Left renal cortex interstitium (tissue), 4 donors: ENCODE data around the gene PPME1. TPM values are rescaled to one million over a fixed set of nuclear protein-coding genes. Genes with fewer than 3 reads are reported as not detected.

Experiments used
- DNase-seq, 4 donors: peaks; one replicate each; pipeline ENCODE4 v3.0.0-alpha.2; 2013; ENCODE audit warnings: low read depth in 4 of 4, low spot score in 2 of 4, missing footprints in 1 of 4
- polyA plus RNA-seq, 4 donors: library from polyadenylated mRNA; unstranded; fragments of 120-200 nt; gene quantifications; one replicate each; pipeline ENCODE4 v1.2.1, GENCODE V29; 2013; ENCODE audit not compliant: insufficient read length in 4 of 4

Gene PPME1
- polyA plus RNA-seq, 4 donors = 36.4 to 43.6 (median 41.2) TPM

- no peak for DNase-seq
Observed at GRCh38 chr11:74212533-74212932, 41.4 kb downstream of the PPME1 start.

GRCh38 chr11:74220376-74220775, 49.3 kb downstream of the PPME1 start:
- peak in 1 of 4 donors; percentile 1 for DNase-seq

GRCh38 chr11:74221816-74222215, 50.7 kb downstream of the PPME1 start:
- no peak for DNase-seq

GRCh38 chr11:74225565-74225964, 54.5 kb downstream of the PPME1 start:
- no peak for DNase-seq

GRCh38 chr11:74226907-74227306, 55.8 kb downstream of the PPME1 start:
- no peak for DNase-seq

GRCh38 chr11:74232311-74232950, 61.3 kb downstream of the PPME1 start:
- DNase-seq = no peak

GRCh38 chr11:74233683-74234082, 62.6 kb downstream of the PPME1 start:
- no peak for DNase-seq

- DNase-seq = no peak
Observed at GRCh38 chr11:74235121-74235520, 64.0 kb downstream of the PPME1 start.

GRCh38 chr11:74237541-74237940, 66.5 kb downstream of the PPME1 start:
- no peak for DNase-seq

- DNase-seq = no peak
Observed at GRCh38 chr11:74238243-74238642, 67.2 kb downstream of the PPME1 start.

GRCh38 chr11:74248469-74248868, 77.4 kb downstream of the PPME1 start:
- no peak for DNase-seq

- DNase-seq = no peak
Observed at GRCh38 chr11:74249496-74249895, 78.4 kb downstream of the PPME1 start.

GRCh38 chr11:74253361-74253760, 82.3 kb downstream of the PPME1 start:
- no peak for DNase-seq

- peak in 3 of 4 donors; percentile 17 to 47 (median 38) for DNase-seq
Observed at GRCh38 chr11:74255741-74256375, 84.8 kb downstream of the PPME1 start.

- no peak for DNase-seq
Observed at GRCh38 chr11:74256378-74257133, 85.5 kb downstream of the PPME1 start.

- DNase-seq = peak in 2 of 4 donors; percentile 31 to 37
Observed at GRCh38 chr11:74257959-74258553, 87.0 kb downstream of the PPME1 start.

GRCh38 chr11:74262725-74263124, 91.6 kb downstream of the PPME1 start:
- DNase-seq = no peak

GRCh38 chr11:74265256-74265655, 94.2 kb downstream of the PPME1 start:
- DNase-seq = no peak

- DNase-seq = no peak
Observed at GRCh38 chr11:74267014-74267413, 95.9 kb downstream of the PPME1 start.

GRCh38 chr11:74268456-74268855, 97.4 kb downstream of the PPME1 start:
- no peak for DNase-seq

- no peak for DNase-seq
Observed at GRCh38 chr11:74269161-74269811, 98.2 kb downstream of the PPME1 start.
